Fibroblast of gingiva (primary cell): ENCODE results near the gene NPAS3.

ENCODE experiments used
- DNase-seq: peaks from one replicate; pipeline ENCODE4 v3.0.0-alpha.2; 2011; ENCODE audit warnings: low read depth

Gene NPAS3

DNA sequence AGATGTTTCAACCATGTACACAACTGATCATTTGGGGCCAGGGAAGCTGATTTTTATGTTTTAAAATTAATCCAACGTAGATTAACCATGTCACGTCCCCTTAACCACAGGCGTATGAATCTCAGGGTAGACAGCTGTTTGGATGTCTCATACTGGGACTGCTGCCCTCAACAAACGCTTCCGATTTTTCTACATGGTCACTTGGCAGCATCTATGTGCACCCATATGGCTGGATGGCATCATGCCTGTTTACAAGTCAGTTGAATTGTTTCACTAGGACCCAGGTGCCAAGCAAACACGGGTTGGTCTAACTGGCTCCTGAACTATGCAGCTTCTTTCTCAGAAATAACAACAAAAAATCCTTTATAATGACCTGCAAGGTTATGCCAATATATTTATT, 393.8 kb downstream of the NPAS3 start:
- DNase-seq: no peak

DNA sequence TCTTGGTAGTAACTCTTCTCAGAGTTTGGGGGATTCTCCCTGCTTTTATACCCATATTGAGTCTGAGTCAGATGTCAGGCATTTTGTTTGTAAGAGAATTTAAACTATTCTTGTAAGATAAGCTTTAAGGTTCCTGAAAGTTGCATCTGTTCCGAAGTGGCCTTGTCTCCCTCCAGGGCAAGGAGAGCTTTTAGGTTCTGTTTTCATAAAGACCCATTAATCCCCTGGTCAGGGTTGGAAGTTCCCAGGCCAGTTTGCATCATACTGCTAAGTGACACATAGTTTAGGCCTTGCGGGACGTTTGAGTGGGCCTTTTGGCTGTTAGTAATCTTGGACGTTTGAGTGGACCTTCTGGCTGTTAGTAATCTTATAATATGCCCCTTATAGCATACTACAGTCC, 396.7 kb downstream of the NPAS3 start:
- DNase-seq: no peak

DNA sequence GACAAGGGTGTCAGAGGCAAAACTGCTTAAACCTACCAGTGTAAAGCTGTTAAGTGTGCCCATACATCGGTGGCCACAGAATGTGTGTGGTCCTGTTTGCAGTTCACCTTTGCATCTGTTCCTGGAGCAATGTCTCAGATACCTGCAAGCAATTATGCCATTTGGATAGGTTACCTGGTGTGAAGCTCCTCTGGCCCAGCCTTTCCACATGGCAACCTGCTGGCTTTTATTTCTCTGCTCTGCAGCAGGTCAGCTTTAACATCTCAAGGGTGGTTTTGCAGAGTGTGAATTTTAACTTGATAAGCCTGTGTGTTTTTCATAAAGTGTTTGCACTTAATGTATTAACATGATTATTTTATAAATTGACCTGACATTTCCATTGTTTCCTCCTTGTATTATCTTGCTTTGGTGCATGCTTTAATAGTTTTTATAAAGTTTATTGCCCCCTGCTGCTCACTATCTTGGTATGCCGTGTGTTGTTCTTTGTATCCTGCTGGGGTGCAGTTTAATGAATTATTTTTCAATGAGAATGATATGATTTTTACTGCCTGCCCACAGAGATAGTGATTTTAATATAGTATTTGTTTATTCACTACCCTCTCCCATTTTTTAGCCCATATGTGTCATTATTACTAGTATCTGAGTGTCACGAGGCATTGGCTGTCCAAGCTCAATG, 403.8 kb downstream of the NPAS3 start:
- DNase-seq: no peak

DNA sequence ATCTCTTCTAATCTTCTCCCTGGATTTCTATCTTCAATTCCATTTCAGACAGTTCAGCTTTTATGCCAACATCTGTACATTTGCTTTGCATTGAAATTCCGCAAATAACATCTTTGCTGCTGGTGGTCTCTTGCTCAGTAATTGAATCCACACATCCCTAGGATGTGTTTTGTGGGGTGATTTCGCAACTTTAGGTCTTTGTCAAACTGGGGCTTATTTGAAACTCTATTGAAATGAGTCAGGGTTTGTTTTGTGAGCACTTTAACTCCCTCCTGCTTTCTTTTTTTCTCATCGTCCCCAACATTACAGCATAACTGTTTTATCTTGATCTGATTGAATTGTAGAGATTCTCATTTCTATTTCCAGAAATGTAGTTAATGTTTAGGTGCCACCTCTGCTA, 404.3 kb downstream of the NPAS3 start:
- DNase-seq: no peak

DNA sequence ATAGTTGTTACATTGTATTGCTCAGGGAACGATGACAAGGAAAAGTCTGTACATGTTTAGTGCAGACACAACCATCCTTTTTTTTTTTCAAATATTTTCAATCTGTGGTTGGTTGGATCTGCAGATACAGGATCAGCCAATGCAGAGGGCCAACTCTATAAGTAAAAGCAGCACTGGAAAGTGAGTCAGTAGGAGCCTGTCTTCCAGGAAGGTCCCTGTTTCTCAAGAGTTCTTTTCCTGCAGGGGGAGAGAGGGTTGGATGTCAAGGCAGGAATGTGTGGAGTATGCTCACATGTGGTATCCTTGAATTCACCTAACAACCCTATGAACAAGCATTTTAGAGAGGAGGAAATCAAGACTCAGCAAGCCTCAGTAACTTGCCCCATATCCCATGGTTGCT, 409.1 kb downstream of the NPAS3 start:
- DNase-seq: peak; percentile 30

DNA sequence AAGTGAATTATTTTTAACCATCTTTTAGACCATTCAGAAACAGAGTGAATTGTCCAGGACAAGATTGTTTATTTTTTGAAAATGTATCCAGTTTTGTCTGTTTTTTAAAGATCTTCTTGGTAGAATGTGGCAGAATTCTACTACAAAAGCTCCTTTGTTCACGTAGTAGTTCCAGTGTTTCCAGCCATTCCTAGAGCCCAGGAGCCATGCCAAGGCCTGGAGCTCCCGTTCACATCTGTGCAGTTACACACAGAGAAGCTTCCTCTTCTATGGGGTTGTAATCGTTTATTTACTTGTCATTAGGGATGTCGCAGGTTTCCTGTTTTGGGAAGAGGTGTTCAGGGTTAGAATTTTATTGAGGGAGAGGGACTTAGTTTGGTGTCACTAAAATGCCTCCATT, 409.8 kb downstream of the NPAS3 start:
- no peak for DNase-seq

DNA sequence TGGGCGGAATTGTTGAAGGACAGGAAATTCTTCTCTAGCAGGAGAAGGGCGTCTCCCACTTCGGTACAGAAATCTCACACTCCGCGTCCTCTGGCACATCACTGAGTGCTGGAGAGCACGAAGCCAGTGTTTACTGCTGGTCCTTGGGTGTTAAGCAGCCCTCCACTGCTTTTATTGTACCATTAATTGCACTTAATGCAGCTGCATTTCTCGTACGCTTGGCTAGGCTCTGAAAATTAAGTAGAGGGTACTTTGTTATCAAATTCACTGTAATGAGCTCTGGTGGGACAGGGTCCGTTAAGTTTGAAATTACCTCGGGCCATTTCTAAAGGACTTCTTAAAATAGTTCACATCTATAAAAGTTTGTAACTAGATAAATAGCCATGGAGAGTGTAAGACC, 411.2 kb downstream of the NPAS3 start:
- no peak for DNase-seq

DNA sequence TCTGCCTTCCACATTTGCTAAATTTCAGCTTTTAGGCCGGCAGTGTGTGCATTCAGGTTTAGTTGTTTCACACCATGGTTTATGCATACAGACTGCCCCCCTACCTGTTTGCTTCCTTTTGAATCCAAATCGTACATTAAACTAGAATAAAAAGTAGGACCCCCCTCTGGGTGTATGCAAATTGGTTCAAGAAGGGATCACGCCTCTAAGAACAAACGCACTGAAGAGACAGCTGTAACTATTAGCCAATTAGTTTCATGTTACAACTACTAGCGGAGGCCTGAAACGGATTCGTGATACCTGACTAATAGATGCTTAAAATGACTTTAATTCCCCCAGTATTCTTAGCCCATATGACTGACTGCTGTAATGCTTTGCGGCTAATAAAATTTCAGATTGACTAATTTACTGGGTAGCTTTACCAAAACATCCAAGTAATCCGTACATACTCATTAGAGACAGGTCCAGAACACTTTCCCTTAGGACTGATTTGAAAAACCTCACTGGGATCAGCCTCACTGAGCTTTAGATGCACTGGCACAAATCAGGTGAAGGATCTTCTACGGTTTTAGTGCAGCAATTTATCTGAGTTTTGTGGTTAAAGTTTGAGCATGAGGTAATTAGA, 411.8 kb downstream of the NPAS3 start:
- no peak for DNase-seq

DNA sequence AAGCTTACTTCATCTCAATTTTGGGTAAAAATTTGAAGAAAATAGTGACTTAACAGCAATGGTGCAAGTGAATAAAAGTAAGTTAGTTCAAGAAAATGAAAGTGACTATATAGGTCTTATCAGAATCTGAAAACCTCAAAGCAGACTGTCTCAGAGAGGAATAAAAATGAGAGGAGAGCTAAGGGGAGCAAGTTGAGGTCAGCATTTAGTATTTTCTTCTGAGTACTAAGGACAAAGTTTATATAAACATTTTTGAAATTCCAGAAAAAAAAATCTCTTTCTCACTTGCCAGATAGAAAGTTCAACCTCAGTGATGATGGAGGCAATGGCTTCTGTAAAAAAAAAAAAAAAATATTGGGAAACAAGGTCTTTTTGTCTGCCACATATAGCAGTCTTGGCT, 414.1 kb downstream of the NPAS3 start:
- no peak for DNase-seq

DNA sequence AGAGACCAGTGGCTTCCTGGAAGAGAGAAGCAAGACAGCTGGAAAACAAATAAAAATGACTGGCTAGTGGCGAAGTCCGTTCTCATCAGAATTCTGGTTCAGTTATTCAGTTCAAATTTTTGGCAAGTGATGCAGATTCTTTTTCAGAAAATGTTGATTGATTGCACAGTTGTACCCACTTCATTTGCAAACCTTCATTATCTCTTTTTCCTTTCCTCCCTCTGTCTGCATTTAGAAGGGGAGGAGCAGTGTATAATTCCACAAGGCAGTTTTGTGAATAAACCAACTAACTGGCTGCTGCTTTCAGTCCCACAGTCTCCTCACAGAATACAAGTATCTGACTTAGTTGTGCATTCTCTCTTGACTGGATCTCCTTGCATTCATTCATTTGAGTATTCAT, 417.5 kb downstream of the NPAS3 start:
- no peak for DNase-seq

DNA sequence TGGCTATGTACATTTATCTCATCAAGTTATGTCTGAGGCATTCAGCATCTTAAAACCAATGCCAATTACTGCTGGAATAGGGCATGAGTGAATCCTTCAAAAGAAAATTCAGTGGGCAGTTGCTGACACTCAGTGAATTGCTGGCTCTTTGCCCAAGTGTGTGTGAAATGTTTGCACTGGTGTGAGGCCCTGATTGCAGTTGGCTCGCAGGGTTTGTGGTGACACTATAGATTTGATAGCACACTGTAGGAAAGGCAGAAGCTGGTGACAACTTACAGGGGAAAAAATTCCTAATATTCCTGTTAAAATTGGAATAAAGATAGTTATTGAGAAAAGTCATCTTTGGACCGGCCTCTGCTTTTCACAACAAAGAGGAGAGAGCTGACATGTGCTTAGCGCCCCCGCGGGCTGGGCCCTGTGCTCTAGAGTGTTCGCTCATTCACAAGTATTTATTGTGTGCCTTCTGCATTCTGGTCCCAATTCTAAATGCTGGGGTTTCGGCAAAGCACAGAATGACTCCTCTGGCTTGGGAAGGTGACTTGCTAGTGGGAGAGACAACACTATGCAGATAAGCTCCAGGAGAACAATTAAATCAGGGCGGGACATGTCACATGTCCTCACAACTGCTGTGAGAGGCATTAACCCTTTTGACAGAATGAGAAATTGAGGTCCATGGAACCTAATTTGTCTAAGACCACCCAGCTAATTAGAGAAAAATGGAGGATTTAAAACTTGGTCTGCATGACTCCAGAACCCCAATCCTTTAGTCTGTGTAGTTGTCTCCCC, 418.7 kb downstream of the NPAS3 start:
- no peak for DNase-seq

DNA sequence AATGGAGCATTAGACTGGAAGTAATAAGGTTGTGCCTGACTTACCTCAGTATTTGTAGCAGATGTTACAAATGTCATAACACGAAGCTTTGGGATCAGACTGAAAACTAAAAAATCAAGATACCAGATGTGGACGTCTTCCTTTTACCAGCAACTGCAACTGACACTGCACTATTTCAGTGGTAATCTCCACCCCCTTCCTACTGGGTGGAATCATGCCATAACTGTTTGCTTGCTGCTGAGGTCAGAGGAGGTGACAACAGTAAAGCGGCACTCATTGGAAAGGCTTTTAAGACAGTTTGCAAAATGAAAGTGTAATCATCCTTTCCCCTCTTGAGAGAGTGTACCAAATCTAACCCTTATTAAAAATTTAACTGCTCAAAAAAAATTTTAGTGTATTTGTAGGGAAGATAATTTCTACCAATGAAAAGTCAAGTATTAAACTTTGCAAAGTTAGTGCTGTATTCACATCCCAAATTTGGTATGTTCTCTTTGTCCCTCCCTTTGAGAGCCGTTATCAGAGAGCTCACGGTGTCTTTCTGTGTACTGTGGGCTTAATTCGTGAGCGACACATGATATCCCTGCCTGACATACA, 420.7 kb downstream of the NPAS3 start:
- no peak for DNase-seq

DNA sequence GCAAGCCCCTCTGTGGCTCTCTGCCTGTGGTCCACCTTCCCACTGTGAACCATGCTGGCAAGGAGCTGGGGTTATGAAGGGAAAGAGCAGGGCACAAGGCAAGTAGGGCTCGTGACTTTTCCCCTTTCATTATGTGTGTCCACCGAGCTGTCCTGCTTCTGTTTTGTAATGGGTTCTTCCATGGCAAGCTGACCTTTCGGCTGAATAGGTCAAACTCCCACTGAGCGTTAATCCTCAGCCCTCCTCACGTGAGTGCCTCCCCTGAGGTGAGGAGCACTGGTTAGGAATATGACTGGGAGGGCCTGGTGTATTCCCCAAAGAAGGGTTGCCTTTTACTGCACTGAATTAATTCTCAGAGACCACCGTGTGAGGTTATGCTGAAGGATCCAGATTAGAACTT, 424.3 kb downstream of the NPAS3 start:
- DNase-seq: no peak

DNA sequence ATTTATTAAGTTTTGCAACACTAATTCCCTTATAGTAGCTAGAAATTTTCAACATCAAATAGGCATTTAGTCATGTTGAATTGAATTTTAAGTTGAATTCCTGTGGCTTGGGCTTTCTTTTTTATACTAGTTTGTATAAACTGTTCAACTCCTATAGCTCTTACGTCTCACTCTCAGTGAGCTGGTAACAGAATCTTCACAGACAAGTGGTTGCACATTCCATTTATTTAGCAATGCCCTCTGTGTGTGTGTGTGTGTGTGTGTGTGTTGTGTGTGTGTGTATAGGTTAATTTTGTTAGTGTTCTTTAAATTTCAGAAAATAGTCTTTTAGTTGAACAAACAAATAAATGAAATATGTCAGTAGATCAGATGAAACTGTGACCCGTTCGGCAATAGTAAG, 425.0 kb downstream of the NPAS3 start:
- peak; percentile 44 for DNase-seq

DNA sequence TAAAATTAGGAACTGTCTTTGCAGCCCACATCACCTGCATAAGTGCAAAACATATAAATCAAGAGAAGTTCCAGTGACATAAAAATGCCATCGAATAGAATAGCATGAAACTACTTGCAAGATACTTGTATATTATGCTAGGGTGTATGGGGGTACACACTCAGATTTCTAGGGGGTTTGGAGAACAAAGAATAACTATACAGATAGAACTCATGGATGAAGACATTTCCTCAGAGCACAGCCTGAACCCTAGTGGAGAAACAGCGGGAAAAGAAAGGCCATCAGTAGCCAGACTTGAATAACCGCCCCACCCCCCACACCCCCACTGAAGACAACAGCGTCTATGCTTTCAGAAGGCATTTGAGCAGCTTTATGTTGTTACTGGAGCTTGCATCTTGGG, 425.8 kb downstream of the NPAS3 start:
- no peak for DNase-seq

DNA sequence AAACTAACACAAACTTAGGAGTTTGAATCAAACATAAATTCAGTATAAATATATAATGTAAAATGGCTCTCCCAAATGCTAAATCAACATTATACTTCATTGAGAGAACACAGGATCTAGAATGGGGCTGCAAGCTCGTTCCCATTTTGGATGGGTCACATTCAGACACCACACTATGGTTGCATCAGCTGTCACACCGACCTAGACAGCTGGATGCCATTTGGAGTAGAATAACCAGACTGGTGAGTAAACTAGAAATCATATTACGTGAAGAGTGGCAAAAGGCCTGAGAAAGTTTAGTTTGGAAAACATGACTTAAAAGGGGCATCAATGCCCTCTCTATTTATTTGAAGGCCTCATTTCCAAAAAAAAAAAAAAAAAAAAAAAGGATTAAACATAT, 430.4 kb downstream of the NPAS3 start:
- no peak for DNase-seq

DNA sequence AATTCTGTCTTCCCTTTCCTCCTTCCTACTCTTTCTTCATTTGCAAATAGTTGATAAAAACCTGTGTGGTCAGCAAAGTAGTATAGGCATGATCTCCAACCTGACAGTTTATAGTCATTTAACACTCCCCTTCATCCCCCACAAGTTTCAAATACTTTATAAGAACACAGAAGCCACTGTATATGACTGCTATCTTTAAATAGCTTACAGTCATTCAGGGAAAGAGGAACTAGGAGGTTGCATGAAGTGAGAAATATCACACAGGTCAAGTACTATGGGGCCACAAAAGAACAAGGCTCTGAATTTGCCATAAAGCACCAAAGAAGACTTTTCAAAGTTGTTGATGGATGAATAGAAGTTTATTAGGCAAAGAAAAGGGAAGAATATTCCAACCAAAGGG, 431.3 kb downstream of the NPAS3 start:
- DNase-seq: no peak

DNA sequence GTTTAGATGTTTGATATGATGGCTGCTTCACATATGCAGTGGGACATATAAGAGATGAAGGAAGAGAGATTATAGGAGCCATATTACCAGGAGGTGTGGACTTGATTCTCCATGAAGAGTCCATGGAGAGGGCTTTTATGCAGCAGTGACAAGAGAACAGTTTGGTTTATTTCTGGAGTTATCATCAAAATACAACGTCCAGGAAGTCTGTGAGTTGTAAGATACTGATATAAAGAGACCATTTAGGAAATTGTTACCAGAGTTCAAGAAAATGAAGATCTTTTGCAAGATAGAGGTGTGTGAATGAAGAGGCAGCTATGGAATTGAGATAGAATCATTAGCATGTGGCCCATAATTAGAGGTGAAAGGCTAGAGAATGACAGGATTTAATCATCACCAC, 431.7 kb downstream of the NPAS3 start:
- DNase-seq: no peak

DNA sequence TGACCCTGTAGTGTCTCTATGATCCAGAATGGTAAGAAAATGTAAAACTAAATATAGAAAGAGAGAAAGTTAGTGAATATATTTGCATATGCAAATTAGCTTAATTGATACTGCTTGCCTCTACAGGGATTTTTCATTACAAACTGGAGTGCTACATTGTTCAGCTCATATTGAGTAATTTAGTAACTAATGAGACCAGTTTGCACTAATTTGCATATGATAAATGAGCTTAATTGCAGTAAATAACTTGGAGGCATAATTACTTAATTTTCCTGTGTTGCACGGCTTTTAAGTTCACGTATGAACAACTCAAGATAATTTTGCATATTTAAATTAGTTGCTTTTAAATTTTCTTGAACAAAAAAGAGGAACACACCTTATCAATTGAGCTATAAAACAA, 436.5 kb downstream of the NPAS3 start:
- DNase-seq: no peak

DNA sequence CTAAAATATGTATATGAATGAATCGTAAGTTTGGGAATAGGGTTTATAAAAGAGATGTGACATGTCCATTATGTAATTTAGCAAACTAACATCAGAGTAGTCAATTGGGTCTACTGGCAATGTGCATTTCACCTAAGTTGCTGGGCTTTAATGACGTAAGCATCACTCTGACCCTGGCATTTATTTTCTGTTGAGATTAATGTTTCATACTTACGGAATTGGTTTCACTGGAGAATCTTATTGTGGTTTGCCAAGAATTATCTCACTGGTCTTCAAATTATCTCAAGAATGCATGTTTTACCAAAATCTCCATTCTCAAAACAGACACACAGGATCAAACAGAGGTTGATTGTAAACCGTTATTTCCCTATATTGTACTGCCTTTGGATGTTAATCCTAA, 437.1 kb downstream of the NPAS3 start:
- no peak for DNase-seq

DNA sequence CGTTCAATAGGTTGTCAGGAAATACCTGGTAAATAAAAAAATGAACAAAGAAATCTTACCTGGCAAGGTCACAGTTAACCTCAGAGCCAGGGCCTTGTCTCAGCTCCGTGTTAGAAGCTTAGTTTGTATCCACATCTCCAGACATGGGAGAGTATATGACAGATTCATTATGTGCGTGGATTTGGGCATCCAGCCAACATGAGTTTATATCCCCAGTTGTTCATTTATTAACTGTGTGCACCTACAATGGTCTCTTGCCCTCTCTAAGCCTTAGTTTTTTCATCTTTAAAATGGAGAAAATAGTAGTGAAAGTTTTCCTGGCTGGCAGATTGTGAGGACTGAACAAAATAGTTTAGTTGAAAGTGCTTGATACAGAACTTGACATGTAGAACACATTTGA, 437.8 kb downstream of the NPAS3 start:
- DNase-seq: no peak

DNA sequence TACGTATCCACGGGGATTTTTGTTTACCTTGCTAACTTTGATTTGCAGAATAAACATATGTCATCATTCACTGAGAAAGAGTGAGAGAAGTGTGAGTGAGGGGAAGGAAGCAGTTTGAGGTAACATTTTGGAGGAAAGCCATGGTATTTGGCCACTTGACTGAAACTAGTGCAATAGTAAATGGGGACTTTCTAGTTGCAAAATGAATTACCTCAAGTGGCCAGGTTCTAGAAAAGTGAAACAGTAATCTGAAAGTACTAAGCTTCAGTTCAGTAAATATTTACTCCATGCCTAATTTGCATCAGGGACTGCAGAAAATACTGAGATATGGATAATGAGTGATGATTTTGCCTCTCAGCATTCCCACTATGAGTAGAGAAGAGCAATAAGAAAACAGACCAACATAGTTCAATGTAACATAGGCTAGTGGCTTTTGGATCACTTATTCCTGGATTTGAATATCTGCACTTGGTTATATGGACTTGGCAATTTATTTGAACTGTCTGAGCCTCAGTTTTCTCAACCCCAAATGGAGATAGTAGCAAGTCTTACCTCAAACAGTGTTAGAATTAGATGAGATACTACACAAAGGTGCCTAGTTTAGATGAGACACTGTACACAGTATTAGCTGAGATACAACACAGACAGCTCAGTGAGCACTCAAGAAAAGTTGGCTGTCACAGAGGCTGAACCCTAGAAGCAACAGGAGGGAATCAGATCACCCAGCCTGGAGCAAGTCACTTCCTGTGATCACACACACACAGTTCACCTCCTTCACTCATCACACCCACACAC, 439.1 kb downstream of the NPAS3 start:
- DNase-seq: no peak
